Measurements from ENCODE around the gene GLIPR1L1.
A peak's percentile ranks its signal among the peaks of the same experiment; 100 is the strongest.
"Not testable (repeated sequence)": the region's sequence is repeated elsewhere in the genome, so short reads cannot be mapped to it uniquely, and the experiment has no call there.

The GLIPR1L1 gene

DNA sequence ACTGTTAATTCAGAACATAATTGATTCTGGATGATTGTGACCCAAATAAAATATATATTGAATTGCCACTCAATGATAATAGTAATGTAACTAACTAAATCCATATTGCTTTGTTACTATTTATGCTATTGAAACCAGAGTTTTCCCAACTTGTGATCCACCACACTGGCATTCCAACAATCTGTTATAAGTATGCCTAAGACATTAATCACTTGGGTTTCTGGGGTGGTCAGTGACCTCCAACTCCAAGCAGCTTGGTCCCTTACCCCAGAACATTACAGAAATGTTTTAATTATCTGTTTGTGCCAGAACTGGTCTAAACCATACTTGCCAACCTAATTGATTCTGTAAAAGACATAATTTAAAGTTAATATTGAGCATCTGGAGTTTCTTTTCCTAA is 19.0 kb upstream of the GLIPR1L1 start:
- H3K27ac ChIP-seq (ENCODE audit: low read depth, low read length, severe bottlenecking), result peak overlapping the region; percentile 31
- no peak overlapping the region for H3K4me3 ChIP-seq (ENCODE audit: extremely low read depth, insufficient read depth, low read length, poor library complexity, severe bottlenecking)
- no peaks in the 10 kb centered on the region for H3K9me3 ChIP-seq (ENCODE audit: control insufficient read depth, low read length)
- peaks cover 15% of the 10 kb centered on the region for H3K4me1 ChIP-seq (ENCODE audit: control insufficient read depth, insufficient read depth, low read length, poor library complexity, severe bottlenecking)
- H3K36me3 ChIP-seq (ENCODE audit: control insufficient read depth, insufficient read depth, low read length), result no peaks in the 10 kb centered on the region

DNA sequence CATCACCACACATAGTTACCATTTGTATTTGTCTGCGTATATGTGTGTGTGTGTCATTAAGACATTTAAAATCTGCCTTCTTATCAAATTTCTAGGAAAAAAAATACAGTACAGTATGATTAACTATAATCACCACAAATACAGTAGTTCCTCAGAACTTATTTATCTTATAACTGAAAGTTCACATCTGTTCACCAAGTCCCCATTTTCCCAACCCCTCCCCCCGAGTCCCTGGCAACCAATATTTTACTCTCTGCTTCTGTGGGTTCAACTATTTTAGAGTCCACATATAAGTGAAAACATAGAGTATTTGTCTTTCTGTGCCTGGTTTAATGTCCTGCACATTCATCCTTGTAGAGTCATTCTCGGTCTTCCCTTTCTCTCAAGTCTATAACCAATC is 16.7 kb upstream of the GLIPR1L1 start:
- Histone ChIP-seq H3K27ac (ENCODE audit: low read depth, low read length, severe bottlenecking) (no peak overlapping the region), H3K4me1 (ENCODE audit: control insufficient read depth, insufficient read depth, low read length, poor library complexity, severe bottlenecking) (peaks cover 15% of the 10 kb centered on the region), H3K4me3 (ENCODE audit: extremely low read depth, insufficient read depth, low read length, poor library complexity, severe bottlenecking) (no peak overlapping the region), H3K9me3 (ENCODE audit: control insufficient read depth, low read length) (no peaks in the 10 kb centered on the region), H3K36me3 (ENCODE audit: control insufficient read depth, insufficient read depth, low read length) (no peaks in the 10 kb centered on the region)
- 88 to 100% methylated on average over 1 of the region's 3 CpGs for WGBS, 2 experiments (ENCODE audit: insufficient coverage in 2 of 2)

DNA sequence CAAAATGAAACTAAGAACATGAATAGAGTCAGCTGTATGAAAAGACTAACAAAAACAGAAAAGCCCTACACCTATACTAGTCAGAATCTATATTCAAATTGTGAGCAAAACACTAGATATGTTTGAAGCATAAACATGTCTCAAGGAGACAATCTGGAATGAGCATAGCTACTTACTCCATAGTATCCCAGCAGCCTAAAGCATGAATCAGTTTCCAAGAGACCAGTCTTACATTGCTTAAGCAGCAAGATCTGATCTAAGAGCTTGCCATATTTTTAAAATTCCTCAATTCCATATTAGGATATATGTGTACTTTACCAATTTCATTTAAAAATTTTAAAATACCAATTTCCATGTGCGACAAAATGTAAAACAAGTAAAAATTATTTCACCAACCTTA is 12.0 kb upstream of the GLIPR1L1 start:
- no peaks in the 10 kb centered on the region for H3K36me3 ChIP-seq (ENCODE audit: control insufficient read depth, insufficient read depth, low read length)
- H3K4me1 ChIP-seq (ENCODE audit: control insufficient read depth, insufficient read depth, low read length, poor library complexity, severe bottlenecking), result no peaks in the 10 kb centered on the region
- H3K4me3 ChIP-seq (ENCODE audit: extremely low read depth, insufficient read depth, low read length, poor library complexity, severe bottlenecking), result no peak overlapping the region
- H3K27ac ChIP-seq (ENCODE audit: low read depth, low read length, severe bottlenecking), result no peak overlapping the region
- no CpG with 5 or more reads among the region's 1 CpG for WGBS, 2 experiments (ENCODE audit: insufficient coverage in 2 of 2)
- no peaks in the 10 kb centered on the region for H3K9me3 ChIP-seq (ENCODE audit: control insufficient read depth, low read length)

DNA sequence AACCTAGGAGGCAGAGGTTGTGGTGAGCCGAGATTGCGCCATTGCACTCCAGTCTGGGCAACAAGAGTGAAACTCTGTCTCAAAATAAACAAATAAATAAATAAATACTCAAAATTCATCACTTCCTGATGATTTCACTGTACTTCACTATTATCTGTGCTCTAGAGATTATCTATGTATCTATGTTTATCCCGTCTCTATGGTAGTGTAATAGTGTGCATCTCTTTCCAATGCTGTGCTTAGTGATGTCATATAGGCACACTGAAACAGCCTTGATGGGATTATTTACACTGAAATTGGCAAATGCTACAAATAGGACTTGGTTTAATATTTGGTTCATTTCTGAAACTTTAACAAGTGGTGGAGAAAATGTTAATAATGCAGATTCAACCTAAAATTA is 10.8 kb upstream of the GLIPR1L1 start:
- 88% methylated on average over 1 of the region's 3 CpGs; no CpG with 5 or more reads in 1 of the 2 experiments for WGBS, 2 experiments (ENCODE audit: insufficient coverage in 2 of 2)
- no peak overlapping the region for H3K4me3 ChIP-seq (ENCODE audit: extremely low read depth, insufficient read depth, low read length, poor library complexity, severe bottlenecking)
- no peaks in the 10 kb centered on the region for H3K36me3 ChIP-seq (ENCODE audit: control insufficient read depth, insufficient read depth, low read length)
- no peaks in the 10 kb centered on the region for H3K9me3 ChIP-seq (ENCODE audit: control insufficient read depth, low read length)
- H3K4me1 ChIP-seq (ENCODE audit: control insufficient read depth, insufficient read depth, low read length, poor library complexity, severe bottlenecking), result no peaks in the 10 kb centered on the region
- no peak overlapping the region for H3K27ac ChIP-seq (ENCODE audit: low read depth, low read length, severe bottlenecking)

DNA sequence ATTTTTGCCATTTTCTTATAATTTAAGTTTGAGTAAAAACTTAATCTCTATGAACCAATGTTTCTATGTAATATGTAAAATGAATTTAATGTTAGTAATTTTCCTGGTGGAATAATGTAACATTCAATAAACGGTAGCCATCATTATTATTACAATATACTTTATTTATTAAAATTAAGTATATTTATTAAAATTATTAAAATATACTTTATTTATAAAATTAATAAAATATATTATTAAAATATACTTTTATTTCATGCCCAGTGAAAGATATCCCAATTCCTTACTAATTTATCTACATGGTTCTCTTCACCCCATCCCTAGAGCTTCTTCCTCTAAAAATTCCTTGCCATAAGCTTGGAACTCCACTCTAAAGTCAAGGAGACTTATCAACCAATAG is 6.8 kb upstream of the GLIPR1L1 start:
- Histone ChIP-seq H3K4me1 (ENCODE audit: control insufficient read depth, insufficient read depth, low read length, poor library complexity, severe bottlenecking) (no peaks in the 10 kb centered on the region), H3K36me3 (ENCODE audit: control insufficient read depth, insufficient read depth, low read length) (no peaks in the 10 kb centered on the region), H3K4me3 (ENCODE audit: extremely low read depth, insufficient read depth, low read length, poor library complexity, severe bottlenecking) (no peak overlapping the region), H3K27ac (ENCODE audit: low read depth, low read length, severe bottlenecking) (no peak overlapping the region), H3K9me3 (ENCODE audit: control insufficient read depth, low read length) (no peaks in the 10 kb centered on the region)
- WGBS, 2 experiments (ENCODE audit: insufficient coverage in 2 of 2), result no CpG with 5 or more reads among the region's 1 CpG

DNA sequence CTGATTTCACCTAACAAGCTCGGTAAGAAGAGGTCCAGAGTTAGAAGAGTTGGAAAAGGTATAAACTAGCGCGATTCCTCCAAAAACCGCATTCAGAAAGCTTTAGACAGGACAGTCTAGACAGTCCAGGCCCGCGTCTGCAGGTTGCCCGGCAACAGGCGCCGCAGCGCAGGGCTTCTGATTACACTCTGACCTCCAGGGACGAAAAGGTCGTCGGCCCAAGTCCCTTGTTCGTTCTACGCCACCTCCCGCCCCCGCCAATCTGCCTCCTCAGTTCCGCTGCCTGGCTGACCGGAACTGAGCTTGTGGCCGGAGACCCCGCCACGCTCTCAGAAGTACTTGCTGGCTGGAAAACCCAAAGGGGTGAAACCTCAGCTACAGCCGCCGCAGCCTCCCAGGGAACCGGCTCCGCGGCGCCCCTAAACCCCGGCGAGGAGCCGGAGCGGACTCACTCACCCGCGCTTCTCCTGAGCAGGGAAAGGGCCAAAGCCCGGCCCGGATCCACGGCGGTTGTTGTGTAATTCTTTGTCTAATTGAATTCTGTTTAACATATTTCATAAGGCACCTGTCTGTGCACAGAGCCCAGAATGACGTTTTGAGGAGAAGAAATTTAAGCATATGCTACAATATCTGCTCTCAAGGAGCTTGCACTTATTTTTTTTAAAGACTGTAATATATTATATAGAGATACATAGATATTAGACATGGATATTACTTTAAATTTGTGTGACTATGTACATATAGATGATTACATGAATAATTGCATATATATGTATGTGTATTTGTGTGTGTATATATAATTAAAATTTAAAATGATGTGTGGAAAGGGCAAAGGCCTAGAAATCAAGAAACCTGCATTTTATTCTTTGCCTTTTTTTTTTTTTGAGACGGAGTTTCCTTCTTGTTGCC is 4.3 kb upstream of the GLIPR1L1 start, which contains the start of gene CAPS2:
CAPS2 (minus strand) TSS at position 407 of the 909 bp plus-strand sequence. CDS start 3,826 bp downstream, outside the sequence.
- Histone ChIP-seq H3K27ac (ENCODE audit: low read depth, low read length, severe bottlenecking) (peak within 1 kb of the TSS; percentile 78), H3K36me3 (ENCODE audit: control insufficient read depth, insufficient read depth, low read length) (no peaks in the 10 kb centered on the region)
- WGBS, 2 experiments (ENCODE audit: insufficient coverage in 2 of 2), result 3 to 4% methylated on average over 18 to 34 of the region's 40 CpGs

DNA sequence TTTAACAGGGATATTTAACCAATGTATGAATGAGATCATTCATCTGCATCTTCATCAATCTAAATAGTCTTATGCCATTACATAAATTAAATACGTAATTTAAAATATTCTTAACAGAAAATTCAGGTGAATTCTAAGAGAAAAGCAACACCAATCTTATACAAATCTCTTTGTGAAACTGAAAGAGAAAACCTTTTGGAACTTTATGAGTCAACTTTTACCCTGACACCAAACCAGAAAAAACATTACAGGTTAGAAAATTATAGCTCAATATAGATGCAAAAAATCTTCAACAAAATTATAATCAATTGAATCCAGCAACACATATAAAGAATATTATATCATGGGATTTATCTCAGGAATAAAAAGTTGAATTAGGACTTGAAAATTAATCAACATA is 3.4 kb downstream of the GLIPR1L1 start:
- Histone ChIP-seq H3K9me3 (ENCODE audit: control insufficient read depth, low read length) (no peaks in the 10 kb centered on the region), H3K4me1 (ENCODE audit: control insufficient read depth, insufficient read depth, low read length, poor library complexity, severe bottlenecking) (no peaks in the 10 kb centered on the region), H3K27ac (ENCODE audit: low read depth, low read length, severe bottlenecking) (no peak overlapping the region), H3K4me3 (ENCODE audit: extremely low read depth, insufficient read depth, low read length, poor library complexity, severe bottlenecking) (no peak overlapping the region), H3K36me3 (ENCODE audit: control insufficient read depth, insufficient read depth, low read length) (no peaks in the 10 kb centered on the region)
- no CpG with 5 or more reads among the region's 1 CpG for WGBS, 2 experiments (ENCODE audit: insufficient coverage in 2 of 2)

More for the DNA sequence above, 4.3 kb upstream of the GLIPR1L1 start, which contains the start of gene CAPS2:
- peak within 1 kb of the TSS; percentile 46 for H3K4me3 ChIP-seq (ENCODE audit: extremely low read depth, insufficient read depth, low read length, poor library complexity, severe bottlenecking)
- no peaks in the 10 kb centered on the region for H3K4me1 ChIP-seq (ENCODE audit: control insufficient read depth, insufficient read depth, low read length, poor library complexity, severe bottlenecking)
- no peaks in the 10 kb centered on the region for H3K9me3 ChIP-seq (ENCODE audit: control insufficient read depth, low read length)

DNA sequence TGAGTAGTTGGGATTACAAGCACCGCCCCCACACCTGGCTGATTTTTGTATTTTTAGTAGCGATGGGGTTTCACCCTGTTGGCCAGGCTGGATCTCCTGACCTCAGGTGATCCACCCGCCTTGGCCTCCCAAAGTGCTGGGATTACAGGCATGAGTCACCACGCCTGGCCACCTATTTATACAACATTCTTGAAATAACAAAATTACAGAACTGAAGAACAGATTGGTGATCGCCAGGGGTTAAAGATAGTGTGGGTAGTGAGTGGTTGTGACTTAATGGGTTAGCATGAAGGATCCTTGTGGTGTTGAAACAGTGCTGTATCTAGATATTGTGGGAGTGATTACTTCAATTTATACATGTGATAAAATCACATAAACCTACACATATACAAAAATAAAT is 7.4 kb downstream of the GLIPR1L1 start:
- H3K36me3 ChIP-seq (ENCODE audit: control insufficient read depth, insufficient read depth, low read length), result no peaks in the 10 kb centered on the region
- H3K4me3 ChIP-seq (ENCODE audit: extremely low read depth, insufficient read depth, low read length, poor library complexity, severe bottlenecking), result no peak overlapping the region
- H3K9me3 ChIP-seq (ENCODE audit: control insufficient read depth, low read length), result no peaks in the 10 kb centered on the region
- 89 to 95% methylated on average over 3 of the region's 5 CpGs for WGBS, 2 experiments (ENCODE audit: insufficient coverage in 2 of 2)
- no peak overlapping the region for H3K27ac ChIP-seq (ENCODE audit: low read depth, low read length, severe bottlenecking)
- no peaks in the 10 kb centered on the region for H3K4me1 ChIP-seq (ENCODE audit: control insufficient read depth, insufficient read depth, low read length, poor library complexity, severe bottlenecking)

DNA sequence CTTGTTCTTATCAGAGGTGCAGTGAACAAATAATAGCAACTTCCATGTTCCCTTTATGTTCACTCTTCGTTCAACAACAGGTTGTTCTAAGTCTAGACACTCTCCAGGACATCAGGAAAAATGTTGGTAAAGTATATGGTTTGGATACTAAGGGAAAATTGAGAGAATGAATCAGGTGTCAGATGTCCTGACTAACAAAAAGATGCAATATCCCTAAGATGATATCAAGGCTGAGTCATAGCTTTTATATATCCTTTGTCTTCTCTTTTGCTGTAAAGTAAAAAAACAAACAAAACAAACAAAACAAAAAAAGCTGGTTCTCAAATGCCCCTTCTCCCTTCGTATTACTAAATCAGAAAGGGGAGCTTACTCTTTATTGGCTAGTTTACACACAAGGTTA is 11.1 kb downstream of the GLIPR1L1 start:
- Histone ChIP-seq H3K36me3 (ENCODE audit: control insufficient read depth, insufficient read depth, low read length) (no peaks in the 10 kb centered on the region), H3K27ac (ENCODE audit: low read depth, low read length, severe bottlenecking) (no peak overlapping the region), H3K9me3 (ENCODE audit: control insufficient read depth, low read length) (no peaks in the 10 kb centered on the region), H3K4me1 (ENCODE audit: control insufficient read depth, insufficient read depth, low read length, poor library complexity, severe bottlenecking) (no peaks in the 10 kb centered on the region), H3K4me3 (ENCODE audit: extremely low read depth, insufficient read depth, low read length, poor library complexity, severe bottlenecking) (no peak overlapping the region)
- WGBS, 2 experiments (ENCODE audit: insufficient coverage in 2 of 2), result no CpG with 5 or more reads among the region's 2 CpGs

DNA sequence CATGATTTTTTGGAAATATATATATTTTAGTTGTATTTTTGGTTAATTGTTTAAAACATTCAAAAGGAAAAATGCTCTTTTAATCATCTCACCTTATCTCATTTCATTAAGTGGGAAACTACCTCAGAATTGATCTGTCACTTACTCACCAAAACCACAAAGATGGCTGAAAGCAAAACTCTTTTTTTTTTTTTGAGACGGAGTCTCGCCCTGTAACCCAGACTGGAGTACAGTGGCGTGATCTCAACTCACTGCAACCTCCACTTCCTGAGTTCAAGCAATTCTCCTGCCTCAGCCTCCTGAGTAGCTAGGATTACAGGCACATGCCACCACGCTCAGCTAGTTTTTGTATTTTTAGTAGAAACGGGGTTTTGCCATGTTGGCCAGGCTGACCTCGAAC is 11.7 kb downstream of the GLIPR1L1 start:
- H3K36me3 ChIP-seq (ENCODE audit: control insufficient read depth, insufficient read depth, low read length); H3K4me1 ChIP-seq (ENCODE audit: control insufficient read depth, insufficient read depth, low read length, poor library complexity, severe bottlenecking); H3K9me3 ChIP-seq (ENCODE audit: control insufficient read depth, low read length); H3K27ac ChIP-seq (ENCODE audit: low read depth, low read length, severe bottlenecking); H3K4me3 ChIP-seq (ENCODE audit: extremely low read depth, insufficient read depth, low read length, poor library complexity, severe bottlenecking): not testable (repeated sequence)
- WGBS, 2 experiments (ENCODE audit: insufficient coverage in 2 of 2), result 70 to 100% methylated on average over 2 to 3 of the region's 6 CpGs

DNA sequence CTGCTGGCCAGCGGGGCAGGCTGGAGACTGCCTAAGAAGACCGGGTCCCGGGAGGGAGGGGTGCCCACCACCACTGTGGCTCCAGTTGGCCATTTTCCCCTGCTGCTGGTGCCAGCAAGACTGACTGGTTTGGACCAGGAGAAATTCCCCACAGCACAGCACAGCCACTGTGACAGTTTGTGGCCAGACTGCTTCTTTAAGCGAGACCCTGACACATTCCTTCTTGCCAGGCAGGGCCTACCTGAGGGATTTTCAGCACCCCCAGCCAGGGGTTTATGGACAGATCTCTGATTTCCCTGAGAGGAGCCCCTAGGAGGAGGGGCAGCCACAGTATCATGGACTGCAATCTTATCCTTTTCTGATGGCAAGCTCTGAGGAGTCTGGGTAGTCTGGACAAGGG is 15.5 kb downstream of the GLIPR1L1 start:
- H3K4me3 ChIP-seq (ENCODE audit: extremely low read depth, insufficient read depth, low read length, poor library complexity, severe bottlenecking), result no peak overlapping the region
- no peaks in the 10 kb centered on the region for H3K4me1 ChIP-seq (ENCODE audit: control insufficient read depth, insufficient read depth, low read length, poor library complexity, severe bottlenecking)
- 82 to 91% methylated on average over 4 of the region's 4 CpGs for WGBS, 2 experiments (ENCODE audit: insufficient coverage in 2 of 2)
- no peaks in the 10 kb centered on the region for H3K9me3 ChIP-seq (ENCODE audit: control insufficient read depth, low read length)
- H3K36me3 ChIP-seq (ENCODE audit: control insufficient read depth, insufficient read depth, low read length), result no peaks in the 10 kb centered on the region
- H3K27ac ChIP-seq (ENCODE audit: low read depth, low read length, severe bottlenecking), result no peak overlapping the region

Data from mesodermal cell (in vitro differentiated cells).